Breast epithelium (tissue), 3 donors: ENCODE results near the gene HSD17B10.

Source experiments
- CTCF ChIP-seq, 3 donors: fragments of 450-650 bp; IDR thresholded peaks; one replicate each; pipeline ENCODE4 v1.5.1; 2016 to 2017; ENCODE audit warnings: antibody characterized with exemption in 3 of 3, mild to moderate bottlenecking in 3 of 3, moderate library complexity in 3 of 3
- POLR2A ChIP-seq: fragments of 450-650 bp; IDR thresholded peaks from one replicate; pipeline ENCODE4 v1.6.1; 2016; ENCODE audit warnings: antibody characterized with exemption, mild to moderate bottlenecking, moderate library complexity
- POLR2AphosphoS5 ChIP-seq, 3 donors: sonication (generic); formaldehyde crosslinking; IDR thresholded peaks; one replicate each; pipeline ENCODE4 v1.6.1; 2017; ENCODE audit warnings: antibody characterized with exemption in 3 of 3

- TF ChIP-seq POLR2AphosphoS5 (IDR thresholded peaks at IDR 0.05) (no peak), CTCF (IDR thresholded peaks at IDR 0.05) (no peak), POLR2A (no peak)
Observed at GRCh38 chrX:53442322-53442631, 8.1 kb upstream of the HSD17B10 start.
